GM23248 (cell line): Measurements from ENCODE around the gene PRKAR1A.

Experiments
- EZH2 ChIP-seq: fragments of 200-600 bp; sonication (generic); IDR thresholded peaks from 2 replicates; pipeline ENCODE4 v1.6.1; 2018; ENCODE audit warnings: antibody characterized with exemption, mild to moderate bottlenecking; ENCODE audit not compliant: insufficient read depth, poor library complexity, severe bottlenecking
- EZH2phosphoT487 ChIP-seq: fragments of 200-600 bp; sonication (generic); IDR thresholded peaks from 2 replicates; pipeline ENCODE4 v1.6.1; 2018; ENCODE audit warnings: antibody characterized with exemption, moderate library complexity, mild to moderate bottlenecking, low read depth; ENCODE audit not compliant: insufficient read depth

GRCh38 chr17:68595986-68596385 is 83.8 kb downstream of the PRKAR1A start:
- TF ChIP-seq EZH2 (no peak), EZH2phosphoT487 (no peak)
